Right atrium auricular region (tissue), 2 donors: ENCODE measurements around the gene NCKAP5. TPM values are rescaled to one million over a fixed set of nuclear protein-coding genes. Genes with fewer than 3 reads are reported as not detected.

Experiments
- DNase-seq: peaks from one replicate; pipeline ENCODE4 v3.0.0-alpha.2; 2019; ENCODE audit warnings: low spot score
- H3K27ac ChIP-seq, 2 donors: fragments of 200-600 bp; sonication (generic); 1 replicate in 1 of 2; 2 replicates in 1 of 2; pipeline ENCODE4 v1.5.1; 2016 to 2019
- H3K27me3 ChIP-seq, 2 donors: fragments of 200-600 bp; sonication (generic); one replicate each; pipeline versions ENCODE4 v1.5.1 to v1.6.0; 2017 to 2019
- H3K36me3 ChIP-seq: fragments of 200-600 bp; sonication (generic); one replicate; pipeline ENCODE4 v1.5.1; 2016
- H3K4me1 ChIP-seq, 2 donors: fragments of 200-600 bp; sonication (generic); one replicate each; pipeline versions ENCODE4 v1.5.1 to v1.6.0; 2017 to 2019
- H3K4me3 ChIP-seq, 2 donors: fragments of 200-600 bp; sonication (generic); 1 replicate in 1 of 2; 2 replicates in 1 of 2; pipeline ENCODE4 v1.5.1; 2017 to 2019; ENCODE audit warnings: mild to moderate bottlenecking in 1 of 2, moderate library complexity in 1 of 2
- H3K9me3 ChIP-seq, 2 donors: fragments of 200-600 bp; sonication (generic); one replicate each; pipeline ENCODE4 v1.5.1; 2019
- CTCF ChIP-seq, 2 donors: fragments of 200-600 bp; sonication (generic); IDR thresholded peaks; one replicate each; pipeline ENCODE4 v1.5.1; 2019; ENCODE audit warnings: antibody characterized with exemption in 2 of 2
- total RNA-seq, 2 donors: library from RNA; depleted of rRNA; stranded (reverse); fragments of >200 nt; gene quantifications; one replicate each; pipeline ENCODE4 v1.1.0, GENCODE V29; 2016

Gene NCKAP5
- total RNA-seq, 2 donors from 2014 or later: 3.6 to 5.4 TPM

- Histone ChIP-seq H3K4me1 (no peaks in the 10 kb centered on the region), H3K27me3 (no peaks in the 10 kb centered on the region), H3K27ac (no peak overlapping the region), H3K9me3 (no peaks in the 10 kb centered on the region), H3K36me3 (no peaks in the 10 kb centered on the region), H3K4me3 (no peak overlapping the region)
- no peak for TF ChIP-seq CTCF (IDR thresholded peaks at IDR 0.05)
- no peak for DNase-seq
Observed at GRCh38 chr2:132977812-132978529, 590.3 kb downstream of the NCKAP5 start.

- no peaks in the 10 kb centered on the region for H3K9me3 ChIP-seq
- H3K27ac ChIP-seq: no peak overlapping the region
- TF ChIP-seq CTCF (IDR thresholded peaks at IDR 0.05): no peak
- H3K27me3 ChIP-seq: no peaks in the 10 kb centered on the region
- no peaks in the 10 kb centered on the region for H3K4me1 ChIP-seq
- no peak overlapping the region for H3K4me3 ChIP-seq
- DNase-seq: no peak
- no peaks in the 10 kb centered on the region for H3K36me3 ChIP-seq
Observed at GRCh38 chr2:132975193-132976105, 592.8 kb downstream of the NCKAP5 start.

GRCh38 chr2:132974467-132975095 lies 593.7 kb downstream of the NCKAP5 start:
- Histone ChIP-seq H3K9me3 (no peaks in the 10 kb centered on the region), H3K4me1 (no peaks in the 10 kb centered on the region), H3K27me3 (no peaks in the 10 kb centered on the region), H3K36me3 (no peaks in the 10 kb centered on the region), H3K4me3 (no peak overlapping the region), H3K27ac (no peak overlapping the region)
- TF ChIP-seq CTCF (IDR thresholded peaks at IDR 0.05): no peak
- no peak for DNase-seq

- H3K4me1 ChIP-seq: no peaks in the 10 kb centered on the region
- no peak for DNase-seq
- H3K36me3 ChIP-seq: no peaks in the 10 kb centered on the region
- H3K9me3 ChIP-seq: no peaks in the 10 kb centered on the region
- TF ChIP-seq CTCF (IDR thresholded peaks at IDR 0.05): no peak
- no peak overlapping the region for H3K4me3 ChIP-seq
- no peak overlapping the region for H3K27ac ChIP-seq
- no peaks in the 10 kb centered on the region for H3K27me3 ChIP-seq
Observed at GRCh38 chr2:132971310-132972061, 596.8 kb downstream of the NCKAP5 start.

- Histone ChIP-seq H3K36me3 (no peaks in the 10 kb centered on the region), H3K27me3 (no peaks in the 10 kb centered on the region), H3K4me1 (no peaks in the 10 kb centered on the region), H3K4me3 (no peak overlapping the region), H3K27ac (no peak overlapping the region), H3K9me3 (no peaks in the 10 kb centered on the region)
- no peak for DNase-seq
- no peak for TF ChIP-seq CTCF (IDR thresholded peaks at IDR 0.05)
Observed at GRCh38 chr2:132969371-132969985, 598.8 kb downstream of the NCKAP5 start.
